Uterus (tissue), 4 donors: ENCODE data around the gene RASD1. TPM values are rescaled to one million over a fixed set of nuclear protein-coding genes. Genes with fewer than 3 reads are reported as not detected.

Experiments
- DNase-seq, 2 donors: peaks; one replicate each; pipeline ENCODE4 v3.0.0-alpha.2; 2019 to 2020
- H3K27ac ChIP-seq, 2 donors: fragments of 200-600 bp; sonication (generic); 1 replicate in 1 of 2; 2 replicates in 1 of 2; pipeline ENCODE4 v1.5.1; 2016 to 2018
- H3K27me3 ChIP-seq, 2 donors: fragments of 200-600 bp; sonication (generic); one replicate each; pipeline ENCODE4 v1.5.1; 2018 to 2019; ENCODE audit warnings: control low read depth in 1 of 2
- H3K36me3 ChIP-seq, 2 donors: fragments of 200-600 bp; sonication (generic); one replicate each; pipeline ENCODE4 v1.5.1; 2019; ENCODE audit warnings: control low read depth in 1 of 2
- H3K4me1 ChIP-seq, 2 donors: fragments of 200-600 bp; sonication (generic); one replicate each; pipeline ENCODE4 v1.5.1; 2018 to 2019; ENCODE audit warnings: control low read depth in 1 of 2
- H3K4me3 ChIP-seq, 2 donors: fragments of 200-600 bp; sonication (generic); 1 replicate in 1 of 2; 2 replicates in 1 of 2; pipeline ENCODE4 v1.5.1; 2018 to 2019; ENCODE audit warnings: mild to moderate bottlenecking in 1 of 2
- H3K9me3 ChIP-seq, 2 donors: fragments of 200-600 bp; sonication (generic); one replicate each; pipeline ENCODE4 v1.5.1; 2019; ENCODE audit warnings: control low read depth in 1 of 2
- CTCF ChIP-seq, 4 experiments: fragments of 200-600 bp in 2 of 4; fragments of 450-650 bp in 2 of 4; sonication (generic) in 2 of 4; IDR thresholded peaks; one replicate each; pipeline ENCODE4 v1.5.1; 2016 to 2019; ENCODE audit warnings: antibody characterized with exemption in 4 of 4, mild to moderate bottlenecking in 2 of 4, moderate library complexity in 1 of 4
- POLR2A ChIP-seq, 2 donors: fragments of 450-650 bp; IDR thresholded peaks; one replicate each; pipeline ENCODE4 v1.6.1; 2016; ENCODE audit warnings: antibody characterized with exemption in 2 of 2, mild to moderate bottlenecking in 1 of 2, moderate library complexity in 1 of 2
- intact Hi-C: fragments of 100-400 bp; cut with DNase I; formaldehyde crosslinking; loops from one replicate; pipeline ENCODE4 v1.15.1; 2023; ENCODE audit warnings: low total_unique reads
- total RNA-seq, 4 donors: library from RNA; depleted of rRNA in 3 of 4; stranded (reverse); fragments of >200 nt in 3 of 4; gene quantifications; one replicate each; pipeline versions ENCODE4 v1.1.0 to v1.2.4, GENCODE V29; 2014 to 2023
- donor health status: DM: yes; HTN: yes; CAD: no.

The RASD1 gene
- total RNA-seq, 4 donors from 2014 or later: 0.59 to 12.7 (median 7.4) TPM

GRCh38 chr17:17505151-17505550 is 9.0 kb upstream of the RASD1 start:
- Histone ChIP-seq H3K36me3 (no peaks in the 10 kb centered on the region), H3K27ac (no peak overlapping the region), H3K4me1 (no peaks in the 10 kb centered on the region), H3K9me3 (no peaks in the 10 kb centered on the region), H3K27me3 (no peaks in the 10 kb centered on the region), H3K4me3 (no peak overlapping the region)
- intact Hi-C loops: no loop called here
- TF ChIP-seq POLR2A (IDR thresholded peaks at IDR 0.05): no peak
- TF ChIP-seq CTCF (IDR thresholded peaks at IDR 0.05): no peak
- DNase-seq: no peak

GRCh38 chr17:17504341-17505140 is 8.3 kb upstream of the RASD1 start:
- TF ChIP-seq CTCF (IDR thresholded peaks at IDR 0.05): no peak
- no peak for TF ChIP-seq POLR2A (IDR thresholded peaks at IDR 0.05)
- intact Hi-C loops: no loop called here
- H3K27me3 ChIP-seq: no peaks in the 10 kb centered on the region
- no peaks in the 10 kb centered on the region for H3K36me3 ChIP-seq
- H3K4me1 ChIP-seq: no peaks in the 10 kb centered on the region
- no peaks in the 10 kb centered on the region for H3K9me3 ChIP-seq
- no peak for DNase-seq
- no peak overlapping the region for H3K27ac ChIP-seq
- no peak overlapping the region for H3K4me3 ChIP-seq

GRCh38 chr17:17503566-17504130 is 7.5 kb upstream of the RASD1 start:
- no peaks in the 10 kb centered on the region for H3K4me1 ChIP-seq
- H3K27me3 ChIP-seq: no peaks in the 10 kb centered on the region
- intact Hi-C loops: no loop called here
- no peaks in the 10 kb centered on the region for H3K9me3 ChIP-seq
- peak in 1 of 2 donors; percentile 40 for DNase-seq
- no peak overlapping the region for H3K4me3 ChIP-seq
- H3K36me3 ChIP-seq: no peaks in the 10 kb centered on the region
- H3K27ac ChIP-seq: no peak overlapping the region
- TF ChIP-seq POLR2A (IDR thresholded peaks at IDR 0.05): no peak
- no peak for TF ChIP-seq CTCF (IDR thresholded peaks at IDR 0.05)

GRCh38 chr17:17502741-17503565 is 6.8 kb upstream of the RASD1 start:
- intact Hi-C loops: no loop called here

More at GRCh38 chr17:17502741-17503565, 6.8 kb upstream of the RASD1 start:
- H3K4me1 ChIP-seq: no peaks in the 10 kb centered on the region
- no peaks in the 10 kb centered on the region for H3K36me3 ChIP-seq
- H3K27ac ChIP-seq: no peak overlapping the region
- no peak for TF ChIP-seq CTCF (IDR thresholded peaks at IDR 0.05)
- no peak for TF ChIP-seq POLR2A (IDR thresholded peaks at IDR 0.05)
- H3K4me3 ChIP-seq: no peak overlapping the region
- no peaks in the 10 kb centered on the region for H3K27me3 ChIP-seq
- DNase-seq: no peak
- no peaks in the 10 kb centered on the region for H3K9me3 ChIP-seq
